Measurements from ENCODE around the gene MYO16.

Gene MYO16

GRCh38 chr13:109126891-109127641 lies 497.7 kb downstream of the MYO16 start:
- no peak for DNase-seq (ENCODE audit: low spot score)

DNA sequence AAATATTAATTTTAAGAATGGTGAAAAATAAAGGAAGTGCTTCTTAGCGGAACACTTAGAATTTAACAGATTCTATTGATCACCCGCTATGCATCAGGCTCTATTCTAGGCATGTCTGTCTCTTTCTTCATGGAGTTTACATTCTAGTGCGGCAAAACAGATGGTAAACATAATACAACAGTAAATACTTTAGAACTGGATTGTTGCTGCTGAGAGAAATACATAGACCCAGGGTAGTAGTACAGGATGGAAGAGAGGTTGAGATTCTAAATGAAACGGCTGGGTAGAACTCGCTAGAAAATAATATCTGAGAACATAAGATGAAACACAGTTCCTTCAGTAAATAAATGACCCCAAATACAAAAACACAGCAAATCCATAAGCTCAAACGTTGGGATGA lies 498.7 kb downstream of the MYO16 start:
- DNase-seq (ENCODE audit: low spot score) = no peak

DNA sequence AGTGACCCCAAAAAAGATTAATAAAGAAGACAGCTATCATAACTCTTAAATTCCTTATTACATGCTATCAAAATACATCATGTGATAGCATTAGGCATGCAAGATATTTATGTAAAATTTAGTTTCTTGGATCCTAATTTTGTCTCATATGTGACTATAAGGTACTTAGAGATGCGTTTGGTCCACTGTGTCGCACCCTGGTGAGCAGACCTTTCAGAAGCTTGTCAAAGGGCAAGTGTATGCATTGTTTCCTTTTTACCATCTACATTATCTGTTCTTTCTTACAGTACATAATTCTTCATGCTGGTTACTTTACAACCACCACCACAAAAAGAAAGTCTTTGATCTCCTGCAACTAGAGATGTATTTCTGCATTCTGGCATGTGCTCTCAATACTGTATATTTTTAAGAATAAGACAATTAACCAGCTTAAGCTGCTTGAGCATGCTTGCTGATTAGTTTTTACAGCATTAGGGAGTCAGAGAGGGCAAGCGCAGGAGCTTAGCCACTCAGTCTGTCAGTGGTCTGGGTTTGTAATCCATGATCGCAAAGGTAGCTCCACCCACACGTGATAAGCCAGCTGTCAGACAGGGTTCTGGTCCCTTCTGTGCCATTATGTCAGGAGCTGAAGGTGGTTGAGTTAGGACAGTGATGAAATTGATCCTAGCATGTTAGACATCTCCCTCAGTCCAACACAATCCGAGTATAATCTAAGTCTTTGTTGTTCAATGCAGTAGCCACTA lies 500.9 kb downstream of the MYO16 start:
- DNase-seq (ENCODE audit: low spot score) = no peak

- DNase-seq (ENCODE audit: low spot score) = no peak
These were observed 502.4 kb downstream of the MYO16 start for GRCh38 chr13:109131698-109132257.

GRCh38 chr13:109135018-109135417 lies 505.6 kb downstream of the MYO16 start:
- no peak for DNase-seq (ENCODE audit: low spot score)

GRCh38 chr13:109136873-109137272 lies 507.5 kb downstream of the MYO16 start:
- no peak for DNase-seq (ENCODE audit: low spot score)

DNA sequence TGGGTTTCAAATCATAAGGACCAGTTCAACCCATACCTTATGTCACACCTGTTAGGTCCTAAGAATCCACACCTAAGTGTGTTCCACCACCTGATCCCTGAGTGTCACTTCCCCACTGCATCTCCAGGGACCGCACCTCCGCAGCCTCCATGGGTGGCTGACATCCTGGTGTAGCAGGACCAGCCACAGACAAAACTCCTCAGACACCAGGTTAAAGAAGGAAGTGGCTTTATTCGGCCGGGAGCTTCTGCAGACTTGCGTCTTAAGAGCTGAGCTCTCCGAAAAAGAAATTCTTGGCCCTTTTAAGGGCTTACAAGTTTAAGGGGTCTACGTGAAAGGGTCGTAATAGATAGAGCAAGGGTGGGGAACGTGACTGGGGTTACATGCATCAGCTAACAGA lies 509.9 kb downstream of the MYO16 start:
- no peak for DNase-seq (ENCODE audit: low spot score)

DNA sequence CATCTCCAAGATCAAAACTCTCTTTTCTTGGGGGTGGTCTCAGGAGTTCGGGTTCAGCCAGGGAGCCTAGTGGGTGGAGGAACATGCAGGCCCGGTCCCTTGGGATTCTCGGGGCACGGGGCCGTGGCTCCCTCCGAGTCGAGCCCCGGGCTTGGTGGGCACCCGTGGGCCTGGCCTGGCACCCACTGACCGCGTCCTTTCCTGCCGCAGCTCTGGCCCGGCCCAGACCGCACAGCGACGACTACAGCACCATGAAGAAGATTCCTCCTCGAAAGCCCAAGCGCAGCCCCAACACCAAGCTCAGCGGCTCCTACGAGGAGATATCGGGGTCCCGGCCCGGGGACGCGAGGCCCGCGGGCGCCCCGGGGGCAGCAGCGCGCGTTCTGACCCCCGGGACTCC lies 510.6 kb downstream of the MYO16 start:
- no peak for DNase-seq (ENCODE audit: low spot score)

DNA sequence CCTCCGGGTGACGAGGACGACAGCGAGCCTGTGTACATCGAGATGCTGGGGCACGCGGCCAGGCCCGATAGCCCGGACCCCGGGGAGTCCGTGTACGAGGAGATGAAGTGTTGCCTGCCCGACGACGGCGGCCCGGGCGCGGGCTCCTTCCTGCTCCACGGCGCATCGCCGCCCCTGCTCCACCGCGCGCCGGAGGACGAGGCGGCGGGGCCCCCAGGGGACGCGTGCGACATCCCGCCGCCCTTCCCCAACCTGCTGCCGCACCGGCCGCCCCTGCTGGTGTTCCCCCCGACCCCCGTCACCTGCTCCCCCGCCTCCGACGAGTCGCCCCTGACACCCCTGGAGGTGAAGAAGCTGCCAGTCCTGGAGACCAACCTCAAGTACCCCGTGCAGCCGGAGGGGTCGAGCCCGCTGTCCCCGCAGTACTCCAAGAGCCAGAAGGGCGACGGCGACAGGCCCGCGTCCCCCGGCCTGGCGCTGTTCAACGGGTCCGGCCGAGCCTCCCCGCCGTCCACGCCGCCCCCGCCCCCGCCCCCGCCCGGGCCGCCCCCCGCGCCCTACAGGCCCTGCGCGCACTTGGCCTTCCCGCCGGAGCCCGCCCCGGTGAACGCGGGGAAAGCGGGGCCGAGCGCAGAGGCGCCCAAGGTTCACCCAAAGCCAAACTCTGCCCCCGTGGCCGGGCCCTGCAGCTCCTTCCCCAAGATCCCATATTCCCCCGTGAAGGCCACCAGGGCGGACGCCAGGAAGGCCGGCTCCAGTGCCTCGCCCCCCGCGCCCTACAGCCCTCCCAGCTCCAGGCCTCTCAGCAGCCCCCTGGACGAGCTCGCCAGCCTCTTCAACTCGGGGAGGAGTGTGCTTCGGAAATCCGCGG lies 511.3 kb downstream of the MYO16 start:
- no peak for DNase-seq (ENCODE audit: low spot score)

- no peak for DNase-seq (ENCODE audit: low spot score)
These were observed 512.3 kb downstream of the MYO16 start for GRCh38 chr13:109141706-109142105.

- DNase-seq (ENCODE audit: low spot score) = no peak
These were observed 515.5 kb downstream of the MYO16 start for GRCh38 chr13:109144693-109145437.

GRCh38 chr13:109145631-109146030 lies 516.2 kb downstream of the MYO16 start:
- no peak for DNase-seq (ENCODE audit: low spot score)

- no peak for DNase-seq (ENCODE audit: low spot score)
These were observed 517.0 kb downstream of the MYO16 start for GRCh38 chr13:109146393-109146792.

GRCh38 chr13:109146912-109147647 lies 517.7 kb downstream of the MYO16 start:
- DNase-seq (ENCODE audit: low spot score) = no peak

GRCh38 chr13:109148243-109148642 lies 518.8 kb downstream of the MYO16 start:
- DNase-seq (ENCODE audit: low spot score) = no peak

GRCh38 chr13:109150696-109151095 lies 521.3 kb downstream of the MYO16 start:
- DNase-seq (ENCODE audit: low spot score) = no peak

- DNase-seq (ENCODE audit: low spot score) = no peak
These were observed 521.8 kb downstream of the MYO16 start for GRCh38 chr13:109151255-109151654.

- DNase-seq (ENCODE audit: low spot score) = no peak
These were observed 522.3 kb downstream of the MYO16 start for GRCh38 chr13:109151696-109152095.

DNA sequence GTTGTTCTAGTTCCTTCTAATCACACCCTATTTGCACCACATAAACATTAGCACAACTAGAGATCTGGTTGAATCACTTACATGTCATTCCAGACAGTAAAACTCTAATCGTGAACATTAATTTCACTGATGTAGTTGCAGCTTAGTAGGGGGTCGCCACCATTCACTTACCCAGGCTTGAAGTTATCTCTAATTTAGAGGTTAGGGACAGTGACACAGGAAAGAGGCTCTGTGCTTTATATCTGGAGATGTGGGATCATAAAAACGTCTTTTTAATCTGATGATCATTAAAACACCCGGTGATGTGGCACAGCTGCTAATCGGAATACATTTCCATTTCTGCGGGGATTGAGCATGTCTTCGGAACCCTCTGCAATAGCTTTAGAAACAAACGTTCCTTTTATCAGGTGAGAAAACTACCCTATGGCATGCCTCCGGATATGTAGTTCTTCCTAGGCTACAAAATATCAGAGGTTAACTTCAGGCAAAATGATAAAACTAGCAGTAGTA lies 523.0 kb downstream of the MYO16 start:
- no peak for DNase-seq (ENCODE audit: low spot score)

- no peak for DNase-seq (ENCODE audit: low spot score)
These were observed 523.5 kb downstream of the MYO16 start for GRCh38 chr13:109152941-109153340.

GRCh38 chr13:109154146-109154545 lies 524.7 kb downstream of the MYO16 start:
- DNase-seq (ENCODE audit: low spot score) = no peak

Measured in CD4-positive, alpha-beta T cell treated with Interleukin-6 at 100 ng/mL for 8 hours (primary cell).